CD4-positive, CD25-positive, alpha-beta regulatory T cell (primary cell): ENCODE results near the gene S100A11. TPM values are rescaled to one million over a fixed set of nuclear protein-coding genes. Genes with fewer than 3 reads are reported as not detected.

Source experiments
- ATAC-seq, 2 donors: fragments of 150-1000 bp; cut with Tn5 transposase; one replicate each; pipeline ENCODE4 v1.10.0; 2021; ENCODE audit warnings: low read depth in 2 of 2, moderate number of reproducible peaks in 2 of 2, moderate library complexity in 1 of 2
- DNase-seq, 3 donors: peaks; one replicate each; pipeline versions ENCODE4 v3.0.0 to v3.0.0-alpha.2; 2012 to 2022; ENCODE audit warnings: mixed read lengths in 1 of 3
- H3K27ac ChIP-seq: one replicate; pipeline ENCODE4 v1.7.0; 2013; ENCODE audit warnings: mild to moderate bottlenecking, low read length; ENCODE audit not compliant: insufficient read depth, poor library complexity, severe bottlenecking
- H3K27me3 ChIP-seq: one replicate; pipeline ENCODE4 v1.7.0; 2013; ENCODE audit warnings: low read length; ENCODE audit not compliant: control insufficient read depth, insufficient read depth
- H3K36me3 ChIP-seq: one replicate; pipeline ENCODE4 v1.7.0; 2013; ENCODE audit warnings: mild to moderate bottlenecking, low read length, moderate library complexity; ENCODE audit not compliant: control insufficient read depth, insufficient read depth
- H3K4me1 ChIP-seq: 2 replicates; pipeline ENCODE4 v1.7.0; 2013; ENCODE audit warnings: mild to moderate bottlenecking, low read length; ENCODE audit not compliant: insufficient read depth, control insufficient read depth, poor library complexity, severe bottlenecking
- H3K4me3 ChIP-seq: one replicate; pipeline ENCODE4 v1.7.0; 2013; ENCODE audit warnings: low read depth, mild to moderate bottlenecking, low read length, moderate library complexity
- H3K9me3 ChIP-seq, 2 experiments: 1 replicate in 1 of 2; 2 replicates in 1 of 2; pipeline ENCODE4 v1.7.0; 2013; ENCODE audit warnings: low read length in 2 of 2, mild to moderate bottlenecking in 1 of 2, moderate library complexity in 1 of 2; ENCODE audit not compliant: control insufficient read depth in 2 of 2
- H3K27ac Mint-ChIP-seq, 3 donors: one replicate each; pipeline ENCODE4 v1.8.0; 2020 to 2022; ENCODE audit warnings: mild to moderate bottlenecking in 3 of 3, mixed read lengths in 3 of 3, moderate library complexity in 2 of 3
- H3K27me3 Mint-ChIP-seq: one replicate; pipeline ENCODE4 v1.8.0; 2022; ENCODE audit warnings: mild to moderate bottlenecking, mixed read lengths
- H3K36me3 Mint-ChIP-seq: one replicate; pipeline ENCODE4 v1.8.0; 2020; ENCODE audit warnings: mixed read lengths
- H3K4me1 Mint-ChIP-seq, 4 donors: one replicate each; pipeline ENCODE4 v1.8.0; 2020 to 2022; ENCODE audit warnings: mixed read lengths in 4 of 4, mild to moderate bottlenecking in 1 of 4
- H3K4me3 Mint-ChIP-seq, 4 donors: one replicate each; pipeline ENCODE4 v1.8.0; 2020 to 2022; ENCODE audit warnings: mild to moderate bottlenecking in 4 of 4, mixed read lengths in 4 of 4, moderate library complexity in 3 of 4
- H3K9me3 Mint-ChIP-seq, 7 donors: one replicate each; pipeline ENCODE4 v1.8.0; 2020 to 2022; ENCODE audit warnings: mixed read lengths in 7 of 7, mild to moderate bottlenecking in 3 of 7, moderate library complexity in 2 of 7
- polyA plus RNA-seq, 4 donors: library from polyadenylated mRNA; unstranded; fragments of 300-500 nt; fragmentation: Illumina TruSeq; gene quantifications; one replicate each; pipeline ENCODE4 v1.2.3, GENCODE V29; 2021
- total RNA-seq: library from RNA; stranded (reverse); gene quantifications from one replicate; pipeline ENCODE4 v1.2.3, GENCODE V29; 2022

Gene S100A11
- total and polyA plus RNA-seq, 5 donors from 2014 or later: 80.2 to 676 (median 482) TPM

- Mint-ChIP-seq H3K36me3 (no peaks in the 10 kb centered on the region), H3K4me3 (no peak overlapping the region), H3K9me3 (peaks cover 0 to 3% (median 0%) of the 10 kb centered on the region in 7 donors), H3K27me3 (peaks cover 46% of the 10 kb centered on the region), H3K4me1 (peaks cover 0 to 4% (median under 1%) of the 10 kb centered on the region in 4 donors), H3K27ac (no peak overlapping the region)
- no peaks in the 10 kb centered on the region for H3K9me3 ChIP-seq
- H3K36me3 ChIP-seq: no peaks in the 10 kb centered on the region
- no peak overlapping the region for H3K4me3 ChIP-seq
- peaks cover 6% of the 10 kb centered on the region for H3K27me3 ChIP-seq
- DNase-seq (no peak), ATAC-seq (no peak)
- H3K4me1 ChIP-seq: no peaks in the 10 kb centered on the region
- no peak overlapping the region for H3K27ac ChIP-seq
Measured at GRCh38 chr1:152014943-152015342, 21.9 kb downstream of the S100A11 start.

GRCh38 chr1:152013664-152014237 is 23.1 kb downstream of the S100A11 start:
- Mint-ChIP-seq H3K9me3 (peaks cover 0 to 3% (median 0%) of the 10 kb centered on the region in 7 donors), H3K36me3 (no peaks in the 10 kb centered on the region), H3K27me3 (peaks cover 54% of the 10 kb centered on the region), H3K27ac (peak overlapping the region in 1 of 3 donors; percentile 37), H3K4me3 (no peak overlapping the region), H3K4me1 (peaks cover 0 to 4% (median under 1%) of the 10 kb centered on the region in 4 donors)
- H3K9me3 ChIP-seq: no peaks in the 10 kb centered on the region
- ATAC-seq (no peak), DNase-seq (peak in 2 of 3 donors; percentile 26 to 69)
- H3K27ac ChIP-seq: no peak overlapping the region
- no peak overlapping the region for H3K4me3 ChIP-seq
- no peaks in the 10 kb centered on the region for H3K4me1 ChIP-seq
- H3K27me3 ChIP-seq: peaks cover 6% of the 10 kb centered on the region
- H3K36me3 ChIP-seq: no peaks in the 10 kb centered on the region

GRCh38 chr1:152009691-152010090 is 27.1 kb downstream of the S100A11 start:
- H3K9me3 ChIP-seq: no peaks in the 10 kb centered on the region
- H3K4me1 Mint-ChIP-seq: peaks cover 0 to 4% (median under 1%) of the 10 kb centered on the region in 4 donors
- no peak overlapping the region for H3K27ac Mint-ChIP-seq
- no peaks in the 10 kb centered on the region for H3K4me1 ChIP-seq
- no peak for DNase-seq
- ATAC-seq: no peak
- H3K27ac ChIP-seq: no peak overlapping the region
- peaks cover 27% of the 10 kb centered on the region for H3K27me3 Mint-ChIP-seq
- no peaks in the 10 kb centered on the region for H3K36me3 Mint-ChIP-seq
- H3K27me3 ChIP-seq: peaks cover 5% of the 10 kb centered on the region
- no peaks in the 10 kb centered on the region for H3K36me3 ChIP-seq
- H3K4me3 ChIP-seq: no peak overlapping the region
- H3K9me3 Mint-ChIP-seq: peaks cover 0 to 2% (median 0%) of the 10 kb centered on the region in 7 donors
- no peak overlapping the region for H3K4me3 Mint-ChIP-seq

- Mint-ChIP-seq H3K4me3 (peak overlapping the region in 1 of 4 donors; percentile 73), H3K27me3 (peaks cover 32% of the 10 kb centered on the region), H3K9me3 (peaks cover 0 to 3% (median 0%) of the 10 kb centered on the region in 7 donors), H3K4me1 (peaks cover 0 to 9% (median 2%) of the 10 kb centered on the region in 4 donors), H3K27ac (no peak overlapping the region), H3K36me3 (no peaks in the 10 kb centered on the region)
- no peaks in the 10 kb centered on the region for H3K9me3 ChIP-seq
- no peak for DNase-seq
- no peaks in the 10 kb centered on the region for H3K36me3 ChIP-seq
- no peaks in the 10 kb centered on the region for H3K4me1 ChIP-seq
- H3K27me3 ChIP-seq: peaks cover 10% of the 10 kb centered on the region
- no peak overlapping the region for H3K27ac ChIP-seq
- H3K4me3 ChIP-seq: no peak overlapping the region
- no peak for ATAC-seq
Measured at GRCh38 chr1:152007047-152007446, 29.8 kb downstream of the S100A11 start.

GRCh38 chr1:152005360-152005912 is 31.4 kb downstream of the S100A11 start:
- H3K36me3 Mint-ChIP-seq: no peaks in the 10 kb centered on the region
- no peaks in the 10 kb centered on the region for H3K9me3 ChIP-seq
- H3K4me1 ChIP-seq: no peaks in the 10 kb centered on the region
- ATAC-seq: no peak
- H3K4me1 Mint-ChIP-seq: peaks cover 0 to 9% (median 2%) of the 10 kb centered on the region in 4 donors
- H3K27ac Mint-ChIP-seq: no peak overlapping the region
- H3K27me3 Mint-ChIP-seq: peaks cover 39% of the 10 kb centered on the region
- H3K4me3 ChIP-seq: no peak overlapping the region
- H3K9me3 Mint-ChIP-seq: peaks cover 0 to 1% (median 0%) of the 10 kb centered on the region in 7 donors
- H3K4me3 Mint-ChIP-seq: no peak overlapping the region
- H3K27ac ChIP-seq: no peak overlapping the region
- H3K36me3 ChIP-seq: no peaks in the 10 kb centered on the region
- H3K27me3 ChIP-seq: peaks cover 10% of the 10 kb centered on the region
- DNase-seq: no peak

GRCh38 chr1:152003846-152004442 is 32.9 kb downstream of the S100A11 start:
- H3K9me3 ChIP-seq: no peaks in the 10 kb centered on the region
- H3K9me3 Mint-ChIP-seq: peaks cover 0 to 1% (median 0%) of the 10 kb centered on the region in 7 donors
- H3K4me1 ChIP-seq: no peaks in the 10 kb centered on the region
- no peak overlapping the region for H3K27ac Mint-ChIP-seq
- peak in 1 of 3 donors; percentile 55 for DNase-seq
- H3K4me3 Mint-ChIP-seq: no peak overlapping the region
- H3K27me3 Mint-ChIP-seq: peaks cover 31% of the 10 kb centered on the region
- H3K27me3 ChIP-seq: peaks cover 10% of the 10 kb centered on the region
- no peaks in the 10 kb centered on the region for H3K36me3 Mint-ChIP-seq
- no peaks in the 10 kb centered on the region for H3K36me3 ChIP-seq
- no peak overlapping the region for H3K4me3 ChIP-seq
- ATAC-seq: no peak
- H3K4me1 Mint-ChIP-seq: peaks cover 0 to 9% (median 2%) of the 10 kb centered on the region in 4 donors
- H3K27ac ChIP-seq: no peak overlapping the region

GRCh38 chr1:152002960-152003359 is 33.8 kb downstream of the S100A11 start:
- H3K36me3 Mint-ChIP-seq: no peaks in the 10 kb centered on the region
- H3K9me3 ChIP-seq: no peaks in the 10 kb centered on the region
- ATAC-seq: no peak
- no peak for DNase-seq
- no peaks in the 10 kb centered on the region for H3K4me1 ChIP-seq
- no peak overlapping the region for H3K27ac ChIP-seq
- no peaks in the 10 kb centered on the region for H3K36me3 ChIP-seq
- H3K4me3 ChIP-seq: no peak overlapping the region
- peaks cover 31% of the 10 kb centered on the region for H3K27me3 Mint-ChIP-seq
- H3K9me3 Mint-ChIP-seq: peaks cover 0 to 1% (median 0%) of the 10 kb centered on the region in 7 donors
- H3K4me1 Mint-ChIP-seq: peaks cover 0 to 9% (median 2%) of the 10 kb centered on the region in 4 donors
- H3K4me3 Mint-ChIP-seq: no peak overlapping the region
- H3K27me3 ChIP-seq: peaks cover 9% of the 10 kb centered on the region
- H3K27ac Mint-ChIP-seq: peak overlapping the region in 1 of 3 donors; percentile 34
